HG03571 (cell line): Measurements from ENCODE around the gene SUMO3.

Experiments used
- ATAC-seq: cut with Tn5 transposase; IDR thresholded peaks from one replicate; pipeline ENCODE4 v1.9.1; 2021; ENCODE audit not compliant: unreplicated experiment

The SUMO3 gene

DNA sequence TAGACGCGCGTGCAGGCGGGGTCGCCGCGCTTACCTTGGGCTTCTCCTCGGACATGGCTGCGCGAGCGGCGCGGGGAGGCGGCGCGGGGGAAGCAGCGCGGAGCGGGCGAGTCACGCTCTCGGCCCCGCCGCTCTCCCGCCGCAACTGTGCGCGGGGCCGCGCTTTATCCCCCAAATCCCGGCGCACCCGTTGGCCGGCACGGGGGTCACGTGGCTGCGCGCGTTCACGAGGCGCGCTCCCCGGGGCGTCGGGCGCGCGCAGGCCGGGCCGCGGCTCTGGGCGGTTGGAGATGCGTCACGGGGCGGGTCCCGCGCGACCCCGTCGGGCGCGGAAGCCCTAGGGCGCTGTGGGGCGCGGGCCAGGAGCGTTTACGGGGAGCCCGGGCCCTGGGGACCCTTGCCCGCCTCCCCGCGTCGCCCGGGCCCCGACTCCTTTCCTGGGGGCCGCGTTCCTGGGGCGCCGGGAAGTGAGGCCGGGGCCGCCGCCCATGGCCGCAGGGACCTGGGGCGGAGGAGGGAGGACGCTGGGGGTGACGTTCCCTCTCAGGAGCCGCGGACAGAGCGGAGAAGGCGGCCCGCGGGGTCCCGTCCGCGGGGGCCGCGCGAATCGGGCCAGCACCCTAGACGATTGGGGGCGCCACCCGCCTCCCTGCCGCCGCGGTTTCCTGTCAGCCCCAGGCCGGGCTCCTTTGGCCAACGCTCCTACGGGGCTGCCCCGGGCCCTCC lies at the start of gene SUMO3:
SUMO3 (minus strand) TSS at position 149 of the 726 bp plus-strand sequence; CDS start at position 55, 94 bp downstream.
- peak; percentile 60 for ATAC-seq

DNA sequence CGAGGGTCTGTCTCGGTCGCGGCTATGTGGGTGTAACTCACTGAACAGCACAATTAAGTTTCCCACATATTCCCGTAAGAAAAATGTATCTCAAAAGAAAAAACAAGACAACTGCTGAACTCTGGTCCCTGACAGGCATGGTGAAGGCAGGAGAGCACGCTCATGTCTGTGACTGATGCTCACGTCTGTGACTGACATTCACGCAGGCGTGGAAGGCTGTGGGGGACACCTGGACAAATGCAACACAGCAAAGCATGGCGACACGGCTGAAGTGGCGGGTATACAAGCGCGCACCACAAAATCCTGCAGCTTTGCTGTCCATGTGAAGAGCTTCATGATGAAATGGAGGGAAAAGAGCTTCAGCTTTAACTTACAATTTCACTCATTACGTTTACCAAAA lies 49.6 kb upstream of the SUMO3 start:
- ATAC-seq = no peak

DNA sequence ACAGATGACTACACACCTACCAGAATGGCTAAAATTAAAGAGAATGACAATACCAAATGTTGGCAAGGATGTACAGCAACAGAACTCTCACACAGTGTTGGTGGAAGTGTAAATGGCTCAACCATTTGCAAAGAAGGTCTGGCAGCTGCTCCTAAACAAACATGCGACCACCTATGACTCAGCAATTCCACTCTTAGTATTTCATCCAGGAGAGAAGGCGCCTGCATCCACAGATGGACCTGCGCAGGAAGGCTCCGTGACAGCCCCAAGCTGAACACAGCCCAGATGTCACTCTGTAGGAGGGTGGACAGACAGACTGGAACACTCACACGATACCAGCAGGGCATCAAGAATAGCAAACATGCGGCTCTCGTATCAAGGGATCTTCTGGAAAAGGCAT lies 48.9 kb upstream of the SUMO3 start:
- ATAC-seq = no peak

GRCh38 chr21:44865561-44866280 lies 47.9 kb upstream of the SUMO3 start:
- ATAC-seq = no peak

DNA sequence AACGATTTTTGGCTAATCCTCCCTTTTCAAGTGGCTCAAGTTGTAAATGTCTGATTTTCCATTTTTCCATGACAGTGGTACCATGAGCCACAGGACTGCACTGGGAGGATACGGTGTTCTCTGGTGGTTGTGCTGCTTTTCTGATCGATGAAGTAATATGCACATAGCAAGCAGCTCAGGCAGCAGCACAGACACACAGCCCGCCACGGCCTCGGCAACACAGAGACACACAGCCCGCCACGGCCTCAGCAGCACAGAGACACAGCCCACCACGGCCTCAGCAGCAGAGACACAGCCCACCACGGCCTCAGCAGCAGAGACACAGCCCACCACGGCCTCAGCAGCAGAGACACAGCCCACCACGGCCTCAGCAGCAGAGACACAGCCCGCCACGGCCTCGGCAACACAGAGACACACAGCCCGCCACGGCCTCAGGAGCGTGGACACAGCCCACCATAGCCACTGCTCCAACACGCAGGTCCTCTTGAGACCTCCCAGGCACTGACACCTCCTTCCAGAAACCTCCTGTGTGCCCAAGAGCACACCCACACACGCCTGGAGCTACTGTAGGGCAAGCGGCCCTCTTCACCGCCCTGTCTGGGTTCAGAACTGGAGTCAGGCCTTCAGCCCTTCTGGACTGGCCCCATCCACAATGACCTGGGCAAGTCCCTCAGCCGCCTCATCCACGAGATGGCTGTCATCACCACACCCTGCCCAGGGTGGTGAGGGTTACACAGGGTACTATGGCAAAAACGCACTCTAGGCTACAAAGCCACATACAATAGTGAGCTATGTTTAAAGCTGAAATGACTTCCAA lies 45.2 kb upstream of the SUMO3 start:
- ATAC-seq = no peak

DNA sequence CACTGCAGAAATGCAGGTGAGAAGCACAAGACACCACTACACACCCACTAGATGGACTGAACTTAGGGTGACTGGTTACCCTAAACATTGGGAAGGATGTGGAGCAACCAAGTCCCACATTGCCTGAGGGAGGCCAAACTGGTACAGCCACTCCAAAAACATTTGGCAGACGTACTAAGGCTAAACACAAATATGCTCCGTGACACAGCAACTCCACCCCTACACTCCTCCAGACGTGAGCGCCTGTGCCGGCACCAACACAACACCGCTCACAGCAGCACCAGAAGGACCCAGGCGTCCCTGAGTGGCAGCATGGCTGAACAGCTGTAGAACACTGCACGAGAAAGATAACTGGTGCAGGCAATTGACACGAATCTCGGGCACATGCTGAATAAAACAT lies 40.9 kb upstream of the SUMO3 start:
- no peak for ATAC-seq

- no peak for ATAC-seq
Observed at GRCh38 chr21:44858291-44858690, 40.4 kb upstream of the SUMO3 start.

- ATAC-seq = no peak
Observed at GRCh38 chr21:44857127-44857892, 39.4 kb upstream of the SUMO3 start.

DNA sequence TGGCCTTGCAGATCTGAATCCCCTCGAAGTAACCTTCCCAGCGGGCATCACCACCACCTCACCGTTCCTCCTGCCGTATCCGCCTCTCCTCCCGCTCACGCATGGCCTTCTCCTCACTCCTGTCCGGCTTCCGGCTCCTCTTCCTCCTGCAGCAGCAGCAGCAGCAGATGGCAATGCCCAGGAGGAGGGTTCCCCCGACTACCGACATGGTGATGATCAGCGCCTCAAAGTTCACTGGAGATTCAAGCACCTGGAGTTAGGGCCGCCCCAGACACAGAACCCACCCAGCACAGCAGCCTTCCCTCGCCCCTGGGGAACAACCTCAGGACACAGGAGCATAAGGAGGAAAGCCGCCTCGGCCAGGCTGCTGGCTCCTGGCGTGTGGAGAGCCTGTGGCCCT lies 38.3 kb upstream of the SUMO3 start:
- no peak for ATAC-seq

GRCh38 chr21:44855572-44855971 lies 37.7 kb upstream of the SUMO3 start:
- ATAC-seq = no peak

DNA sequence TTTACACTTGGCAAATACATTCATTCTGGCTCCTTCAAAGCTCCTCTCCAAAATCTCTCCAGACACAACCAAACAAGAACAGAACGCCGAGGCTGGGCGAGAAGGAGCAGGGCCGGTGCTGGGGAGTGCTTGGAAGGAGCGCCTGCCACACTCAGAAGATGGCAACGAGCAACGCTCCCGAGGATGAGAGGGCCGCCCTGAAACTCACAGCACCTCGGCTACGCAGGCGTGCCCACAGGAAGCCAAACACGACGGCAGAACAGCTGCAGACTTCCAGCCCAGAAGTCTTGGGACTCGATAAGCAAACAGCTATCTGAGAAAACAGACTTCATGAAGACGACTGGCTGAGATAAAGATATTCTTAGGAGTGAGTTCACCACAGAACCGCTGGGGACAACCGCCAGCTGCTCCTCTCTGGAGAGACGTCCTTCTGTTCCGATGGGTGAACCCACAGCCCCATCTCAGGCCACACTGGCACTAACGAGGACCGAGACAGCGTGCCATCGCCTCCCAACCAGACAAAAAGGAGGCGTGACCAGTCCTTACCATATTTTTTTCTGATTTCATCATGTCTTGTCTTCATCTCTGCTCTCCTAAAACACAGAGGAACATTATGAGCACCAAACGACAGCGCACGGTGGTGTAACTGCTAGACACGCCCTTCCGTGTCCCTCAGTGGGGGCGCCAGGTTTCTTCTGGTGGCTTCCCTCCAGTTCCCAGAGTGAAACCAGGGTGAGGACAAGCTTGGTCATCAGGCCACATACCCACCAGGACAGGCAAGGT lies 37.0 kb upstream of the SUMO3 start:
- no peak for ATAC-seq

DNA sequence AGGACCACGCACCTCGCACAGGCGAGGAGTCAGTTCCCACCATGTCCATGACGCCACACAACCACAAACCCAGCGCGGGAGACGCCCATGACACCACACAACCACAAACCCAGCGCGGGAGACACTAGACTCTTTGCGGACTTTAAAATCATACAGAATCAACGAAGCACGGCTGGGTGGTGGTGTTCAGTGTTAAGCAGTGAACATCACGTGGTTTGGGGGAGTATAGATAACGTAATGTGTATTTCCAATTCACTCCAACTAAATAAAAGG lies 36.5 kb upstream of the SUMO3 start:
- no peak for ATAC-seq

GRCh38 chr21:44853601-44854390 lies 35.9 kb upstream of the SUMO3 start:
- no peak for ATAC-seq

GRCh38 chr21:44850905-44851657 lies 33.2 kb upstream of the SUMO3 start:
- no peak for ATAC-seq

DNA sequence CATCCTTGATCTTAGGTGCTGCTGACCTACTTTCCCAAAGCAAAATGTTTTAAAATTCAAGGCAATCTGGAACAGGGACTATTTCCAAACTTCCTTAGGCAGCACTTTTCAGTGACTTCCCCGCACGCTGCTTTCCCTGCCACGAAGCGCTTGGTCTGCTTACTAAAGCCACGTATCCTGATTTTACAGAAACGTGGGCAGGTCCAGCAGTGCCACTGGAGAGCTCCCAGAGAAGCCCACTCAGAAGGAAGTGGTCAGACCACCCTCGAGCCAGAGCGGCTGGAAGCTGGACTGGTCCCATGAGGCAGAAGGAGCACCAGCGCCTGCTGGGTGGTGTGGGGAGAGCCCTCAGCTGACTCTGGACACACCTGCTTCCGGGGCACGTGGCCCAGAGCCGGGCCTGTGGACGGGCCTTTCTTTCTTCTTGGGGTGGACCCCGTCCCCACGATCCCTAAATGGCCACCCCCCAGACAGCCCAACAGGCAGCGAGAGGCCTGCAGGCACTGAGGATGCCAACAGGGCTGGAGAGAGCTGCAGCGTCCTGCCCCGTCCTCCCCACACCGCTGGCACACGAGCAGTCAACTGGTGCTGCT lies 32.4 kb upstream of the SUMO3 start:
- ATAC-seq = no peak

GRCh38 chr21:44849616-44850130 lies 31.8 kb upstream of the SUMO3 start:
- ATAC-seq = no peak

GRCh38 chr21:44848821-44849521 lies 31.1 kb upstream of the SUMO3 start:
- no peak for ATAC-seq
